Endothelial cell of umbilical vein (primary cell): Measurements from ENCODE around the gene CYP27A1. TPM values are rescaled to one million over a fixed set of nuclear protein-coding genes. Genes with fewer than 3 reads are reported as not detected.

Experiments
- BruUV-seq: library from RNA; stranded (reverse); fragments of 400-500 nt; replicated peaks from 2 replicates; lab custom pipeline; 2021; lab: Mats Ljungman, UMichigan
- CTCF ChIA-PET: fragments of 300-600, 350-600 bp; sonication (Branson Sonifier 250); formaldehyde crosslinking; loops from one replicate; lab custom pipeline; 2021; ENCODE audit warnings: antibody characterized with exemption, inconsistent platforms; lab: Charles Lee
- POLR2A ChIA-PET: fragments of 300-600, 350-600 bp; sonication (Branson Sonifier 250); formaldehyde crosslinking; loops from one replicate; lab custom pipeline; 2021; ENCODE audit warnings: antibody characterized with exemption, inconsistent platforms; lab: Charles Lee
- DNase-seq: peaks from one replicate; pipeline ENCODE4 v3.0.0-alpha.2; 2011; ENCODE audit warnings: low read depth, low spot score
- FAIRE-seq: peaks from 2 replicates; lab custom pipeline; 2011; peaks lifted over from hg19 to GRCh38; lab: Jason Lieb, UNC
- H2AFZ ChIP-seq: 2 replicates; pipeline ENCODE4 v1.6.0; 2012; ENCODE audit warnings: low read depth, low read length, control low read depth, inconsistent platforms
- H3K27ac ChIP-seq: 2 replicates; pipeline ENCODE4 v1.5.1; 2011; ENCODE audit warnings: low read depth, mild to moderate bottlenecking, control low read depth, low read length, moderate library complexity; ENCODE audit not compliant: insufficient read depth
- H3K27me3 ChIP-seq, 2 experiments: 2 replicates each; pipeline versions ENCODE4 v1.6.0 to v1.6.1; 2011; ENCODE audit warnings: low read length in 2 of 2, mixed read lengths in 1 of 2; ENCODE audit not compliant: control insufficient read depth in 2 of 2, insufficient read depth in 2 of 2
- H3K36me3 ChIP-seq, 2 experiments: 2 replicates in 1 of 2; 3 replicates in 1 of 2; pipeline ENCODE4 v1.5.1; 2011; ENCODE audit warnings: low read length in 2 of 2, mild to moderate bottlenecking in 1 of 2, moderate library complexity in 1 of 2; ENCODE audit not compliant: control insufficient read depth in 2 of 2, insufficient read depth in 2 of 2; ENCODE audit errors: extremely low read depth in 1 of 2
- H3K4me1 ChIP-seq: 3 replicates; pipeline ENCODE4 v1.5.1; 2011; ENCODE audit warnings: mild to moderate bottlenecking, low read length; ENCODE audit not compliant: control insufficient read depth, insufficient read depth; ENCODE audit errors: extremely low read depth
- H3K4me2 ChIP-seq: 2 replicates; pipeline ENCODE4 v1.6.1; 2011; ENCODE audit warnings: low read length, control low read depth, mixed read lengths; ENCODE audit not compliant: insufficient read depth
- H3K4me3 ChIP-seq, 3 experiments: fragments of 200-600 bp in 1 of 3; sonication (generic), shearing (Covaris generic) in 1 of 3; replicated peaks in 1 of 3; 2 replicates each; pipeline ENCODE4 v1.5.1; 2011 to 2016; ENCODE audit warnings: control low read depth in 3 of 3, low read length in 3 of 3, mild to moderate bottlenecking in 2 of 3, inconsistent platforms in 1 of 3, low read depth in 1 of 3, moderate library complexity in 1 of 3; ENCODE audit not compliant: insufficient read depth in 1 of 3
- H3K79me2 ChIP-seq: 2 replicates; pipeline ENCODE4 v1.6.0; 2012; ENCODE audit warnings: low read length, inconsistent platforms; ENCODE audit not compliant: control insufficient read depth, insufficient read depth
- H3K9ac ChIP-seq: replicated peaks from 2 replicates; pipeline ENCODE3; 2011; ENCODE audit warnings: low read length, control low read depth; ENCODE audit not compliant: insufficient read depth; ENCODE audit errors: extremely low read depth
- H3K9me1 ChIP-seq: replicated peaks from 3 replicates; pipeline ENCODE4 v1.6.0; 2011; ENCODE audit warnings: mild to moderate bottlenecking, low read length; ENCODE audit not compliant: control insufficient read depth, insufficient read depth; ENCODE audit errors: extremely low read depth
- H3K9me3 ChIP-seq: replicated peaks from 2 replicates; pipeline ENCODE4 v1.5.1; 2012; ENCODE audit warnings: low read length, inconsistent platforms; ENCODE audit not compliant: control insufficient read depth, insufficient read depth
- H4K20me1 ChIP-seq: replicated peaks from 2 replicates; pipeline ENCODE3; 2011; ENCODE audit warnings: mild to moderate bottlenecking, low read length; ENCODE audit not compliant: control insufficient read depth, insufficient read depth; ENCODE audit errors: extremely low read depth
- CTCF ChIP-seq, 2 donors: IDR thresholded peaks; 1 replicate in 1 of 2; 2 replicates in 1 of 2; pipeline ENCODE4 v1.5.1; 2011; ENCODE audit warnings: low read length in 2 of 2, mild to moderate bottlenecking in 2 of 2, moderate library complexity in 2 of 2, control low read depth in 1 of 2, inconsistent platforms in 1 of 2, low read depth in 1 of 2; ENCODE audit not compliant: insufficient read depth in 1 of 2; ENCODE audit errors: extremely low read depth in 1 of 2
- FOS ChIP-seq: IDR thresholded peaks from 2 replicates; pipeline ENCODE4 v1.6.1; 2011; ENCODE audit warnings: mild to moderate bottlenecking, low read length, moderate library complexity, borderline replicate concordance; ENCODE audit not compliant: insufficient read depth
- GATA2 ChIP-seq: IDR thresholded peaks from 2 replicates; pipeline ENCODE4 v1.7.0; 2011; ENCODE audit warnings: low read depth, mild to moderate bottlenecking, moderate library complexity, mixed read lengths, low read length; ENCODE audit not compliant: insufficient read length, insufficient read depth
- JUN ChIP-seq: IDR thresholded peaks from 2 replicates; pipeline ENCODE4 v1.6.1; 2011; ENCODE audit warnings: borderline replicate concordance, low read depth; ENCODE audit not compliant: insufficient read length, insufficient read depth
- MYC ChIP-seq: IDR thresholded peaks from one replicate; pipeline ENCODE4 v1.6.1; 2011; ENCODE audit warnings: mild to moderate bottlenecking, low read depth, low read length
- POLR2A ChIP-seq: IDR thresholded peaks from 2 replicates; pipeline ENCODE4 v1.6.1; 2012; ENCODE audit warnings: low read depth, mild to moderate bottlenecking, control low read depth, low read length
- POLR2AphosphoS5 ChIP-seq: IDR thresholded peaks from 2 replicates; pipeline ENCODE4 v1.6.1; 2012; ENCODE audit warnings: low read depth, mild to moderate bottlenecking, control low read depth, low read length, moderate library complexity; ENCODE audit not compliant: insufficient read depth
- dilution Hi-C: fragments of 300-500 bp; cut with MboI; formaldehyde crosslinking; loops from one replicate; pipeline ENCODE4 v1.15.0; 2019; ENCODE audit warnings: low sequenced_read_pairs; ENCODE audit not compliant: extremely low pct_ligation_motif_present
- intact Hi-C: fragments of 100-400 bp; cut with micrococcal nuclease; formaldehyde crosslinking; loops from one replicate; pipeline ENCODE4 v1.10.0; 2022
- polyA plus RNA-seq, 4 experiments: library from polyadenylated mRNA; depleted of rRNA in 3 of 4; stranded (reverse) in 3 of 4; unstranded in 1 of 4; fragments of >200 nt; gene quantifications; 2 replicates each; pipeline versions ENCODE4 v1.2.1 to v1.2.3, GENCODE V29; 2011 to 2012; ENCODE audit warnings: missing spikeins in 1 of 4
- total RNA-seq: library from RNA; stranded (reverse); gene quantifications from 2 replicates; pipeline ENCODE4 v1.2.3, GENCODE V29; 2021

Gene CYP27A1
- total and polyA plus RNA-seq, 2 donors (not counting 3 experiments of a cell fraction or from before 2014, with no cell fraction given) = 15.1 to 34.9 TPM

- dilution Hi-C loops (no loop called here), intact Hi-C loops (no loop called here)
- Histone ChIP-seq H2AFZ (no peak overlapping the region), H3K27ac (no peak overlapping the region), H3K9me3 (no peaks in the 10 kb centered on the region), H3K27me3 (peaks cover 0 to 2% of the 10 kb centered on the region in 2 experiments), H3K4me1 (no peaks in the 10 kb centered on the region), H3K9ac (no peak overlapping the region), H4K20me1 (no peaks in the 10 kb centered on the region), H3K36me3 (peaks cover 0 to 7% of the 10 kb centered on the region in 2 experiments), H3K79me2 (no peaks in the 10 kb centered on the region), H3K4me3 (no peak overlapping the region), H3K9me1 (no peaks in the 10 kb centered on the region), H3K4me2 (no peak overlapping the region)
- CTCF ChIA-PET = interaction anchor here (1.3 to 2.3 kb wide), 4 partner anchors 8 to 64 kb away, joined by 3 to 5 read pairs (median 4); partner anchors contain the start of gene CYP27A1
- TF ChIP-seq POLR2AphosphoS5 (no peak), MYC (no peak), POLR2A (no peak), JUN (no peak), FOS (no peak), GATA2 (no peak)
- DNase-seq (no peak), FAIRE-seq (no peak)
- POLR2A ChIA-PET = no interaction called here
- BruUV-seq = no TSS peak
Observed at GRCh38 chr2:218812096-218812815, 30.3 kb downstream of the CYP27A1 start.

- H3K4me1 ChIP-seq = no peaks in the 10 kb centered on the region
- no peak overlapping the region for H3K4me3 ChIP-seq
- H4K20me1 ChIP-seq = no peaks in the 10 kb centered on the region
- CTCF ChIA-PET = interaction anchor here (1.3 to 1.7 kb wide), 2 partner anchors 35 to 64 kb away, joined by 3 to 4 read pairs; no protein-coding TSS in a partner anchor
- peaks cover 0 to 2% of the 10 kb centered on the region in 2 experiments for H3K27me3 ChIP-seq
- peaks cover 0 to 7% of the 10 kb centered on the region in 2 experiments for H3K36me3 ChIP-seq
- TF ChIP-seq CTCF (IDR thresholded peaks at IDR 0.05; ENCODE audit: extremely low read depth in 1 of 2, insufficient read depth in 1 of 2, low read depth in 1 of 2, low read length in 2 of 2) = no peak
- no peak overlapping the region for H3K4me2 ChIP-seq
- POLR2A ChIA-PET = no interaction called here
- no TSS peak for BruUV-seq
- dilution Hi-C loops (no loop called here), intact Hi-C loops (no loop called here)
- no peak for DNase-seq
- no peak overlapping the region for H2AFZ ChIP-seq
- H3K27ac ChIP-seq = no peak overlapping the region
- H3K9me1 ChIP-seq = no peaks in the 10 kb centered on the region
- no peaks in the 10 kb centered on the region for H3K9me3 ChIP-seq
- no peak overlapping the region for H3K9ac ChIP-seq
- no peak for FAIRE-seq
- H3K79me2 ChIP-seq = no peaks in the 10 kb centered on the region
Observed at GRCh38 chr2:218812861-218813260, 30.9 kb downstream of the CYP27A1 start.
